Ascending aorta (tissue), 2 donors: ENCODE measurements around the gene PLA2G4A. TPM values are rescaled to one million over a fixed set of nuclear protein-coding genes. Genes with fewer than 3 reads are reported as not detected.

Experiments
- DNase-seq, 2 donors: peaks; one replicate each; pipeline ENCODE4 v3.0.0-alpha.2; 2019; ENCODE audit warnings: low spot score in 2 of 2
- H3K27ac ChIP-seq, 2 donors: fragments of 200-600 bp; sonication (generic); one replicate each; pipeline ENCODE4 v1.5.1; 2016 to 2017; ENCODE audit warnings: mild to moderate bottlenecking in 1 of 2
- H3K27me3 ChIP-seq: fragments of 200-600 bp; sonication (generic); one replicate; pipeline ENCODE4 v1.5.1; 2017
- H3K36me3 ChIP-seq, 2 donors: fragments of 200-600 bp; sonication (generic); one replicate each; pipeline ENCODE4 v1.5.1; 2016
- H3K4me1 ChIP-seq, 2 donors: fragments of 200-600 bp; sonication (generic); one replicate each; pipeline ENCODE4 v1.5.1; 2016 to 2017; ENCODE audit warnings: mild to moderate bottlenecking in 1 of 2
- H3K4me3 ChIP-seq, 2 donors: fragments of 200-600 bp; sonication (generic); one replicate each; pipeline ENCODE4 v1.5.1; 2016 to 2017; ENCODE audit warnings: mild to moderate bottlenecking in 1 of 2
- H3K9me3 ChIP-seq, 2 donors: fragments of 200-600 bp; sonication (generic); one replicate each; pipeline ENCODE4 v1.5.1; 2016
- CTCF ChIP-seq, 3 experiments: fragments of 200-600 bp in 2 of 3; fragments of 450-650 bp in 1 of 3; sonication (generic) in 2 of 3; IDR thresholded peaks; one replicate each; pipeline ENCODE4 v1.5.1; 2016 to 2019; ENCODE audit warnings: antibody characterized with exemption in 3 of 3, mild to moderate bottlenecking in 1 of 3, moderate library complexity in 1 of 3
- intact Hi-C: fragments of 100-400 bp; cut with DNase I; formaldehyde crosslinking; loops from one replicate; pipeline ENCODE4 v1.15.1; 2023
- total RNA-seq: library from RNA; depleted of rRNA; stranded (reverse); fragments of >200 nt; gene quantifications from one replicate; pipeline ENCODE4 v1.1.0, GENCODE V29; 2016

PLA2G4A gene
- total RNA-seq, 1 donor from 2014 or later, result 0.75 TPM

GRCh38 chr1:186978596-186979556 lies 150.1 kb downstream of the PLA2G4A start:
- no peaks in the 10 kb centered on the region for H3K36me3 ChIP-seq
- no peak for DNase-seq
- H3K4me1 ChIP-seq, result no peaks in the 10 kb centered on the region
- intact Hi-C loops, result no loop called here
- H3K4me3 ChIP-seq, result no peak overlapping the region
- no peaks in the 10 kb centered on the region for H3K9me3 ChIP-seq
- no peak overlapping the region for H3K27ac ChIP-seq
- TF ChIP-seq CTCF (IDR thresholded peaks at IDR 0.05), result no peak
- H3K27me3 ChIP-seq, result no peaks in the 10 kb centered on the region

- H3K27ac ChIP-seq, result no peak overlapping the region
- no peaks in the 10 kb centered on the region for H3K4me1 ChIP-seq
- H3K4me3 ChIP-seq, result no peak overlapping the region
- no peaks in the 10 kb centered on the region for H3K27me3 ChIP-seq
- TF ChIP-seq CTCF (IDR thresholded peaks at IDR 0.05), result no peak
- H3K36me3 ChIP-seq, result no peaks in the 10 kb centered on the region
- no peak for DNase-seq
- H3K9me3 ChIP-seq, result no peaks in the 10 kb centered on the region
- intact Hi-C loops, result no loop called here
Measured at GRCh38 chr1:186980400-186980799, 151.7 kb downstream of the PLA2G4A start.

- Histone ChIP-seq H3K4me1 (no peaks in the 10 kb centered on the region), H3K9me3 (no peaks in the 10 kb centered on the region), H3K36me3 (no peaks in the 10 kb centered on the region), H3K27ac (no peak overlapping the region), H3K27me3 (no peaks in the 10 kb centered on the region), H3K4me3 (no peak overlapping the region)
- no peak for DNase-seq
- no peak for TF ChIP-seq CTCF (IDR thresholded peaks at IDR 0.05)
- intact Hi-C loops, result no loop called here
Measured at GRCh38 chr1:186982116-186982515, 153.4 kb downstream of the PLA2G4A start.

GRCh38 chr1:186983327-186983726 lies 154.6 kb downstream of the PLA2G4A start:
- Histone ChIP-seq H3K9me3 (no peaks in the 10 kb centered on the region), H3K27ac (no peak overlapping the region), H3K27me3 (no peaks in the 10 kb centered on the region), H3K4me1 (no peaks in the 10 kb centered on the region), H3K36me3 (no peaks in the 10 kb centered on the region), H3K4me3 (no peak overlapping the region)
- DNase-seq, result no peak
- TF ChIP-seq CTCF (IDR thresholded peaks at IDR 0.05), result no peak
- intact Hi-C loops, result no loop called here

GRCh38 chr1:186984959-186985358 lies 156.2 kb downstream of the PLA2G4A start:
- DNase-seq, result no peak
- Histone ChIP-seq H3K4me1 (no peaks in the 10 kb centered on the region), H3K36me3 (no peaks in the 10 kb centered on the region), H3K9me3 (no peaks in the 10 kb centered on the region), H3K27ac (no peak overlapping the region), H3K27me3 (no peaks in the 10 kb centered on the region), H3K4me3 (no peak overlapping the region)
- no peak for TF ChIP-seq CTCF (IDR thresholded peaks at IDR 0.05)
- intact Hi-C loops, result loop anchor here (5.0 kb wide), 3 partner anchors 378 to 583 kb away; no protein-coding TSS in a partner anchor
